DOHH2 (cell line): ENCODE data around the gene PDGFB.

Source experiments
- H3F3A ChIP-seq: fragments of 200-600 bp; sonication (generic), shearing (Covaris generic); 2 replicates; pipeline ENCODE4 v1.6.0; 2016; ENCODE audit warnings: antibody characterized with exemption, mild to moderate bottlenecking; ENCODE audit not compliant: control insufficient read depth, insufficient read depth
- H3K27ac ChIP-seq: fragments of 200-600 bp; sonication (generic); 2 replicates; pipeline ENCODE4 v1.5.1; 2014; ENCODE audit warnings: low read depth, mild to moderate bottlenecking, low read length, moderate library complexity
- H3K27me3 ChIP-seq: fragments of 200-600 bp; sonication (generic); 2 replicates; pipeline ENCODE4 v1.6.1; 2014; ENCODE audit warnings: mild to moderate bottlenecking, low read length, mixed read lengths; ENCODE audit not compliant: control insufficient read depth
- H3K36me3 ChIP-seq: fragments of 200-600 bp; sonication (generic); 2 replicates; pipeline ENCODE4 v1.6.1; 2014; ENCODE audit warnings: mild to moderate bottlenecking, low read length, moderate library complexity, mixed read lengths; ENCODE audit not compliant: control insufficient read depth
- H3K4me1 ChIP-seq: fragments of 200-600 bp; sonication (generic); 2 replicates; pipeline ENCODE4 v1.6.1; 2014; ENCODE audit warnings: mild to moderate bottlenecking, low read length, mixed read lengths; ENCODE audit not compliant: control insufficient read depth
- H3K4me2 ChIP-seq: fragments of 200-600 bp; sonication (generic); 2 replicates; pipeline ENCODE4 v1.6.0; 2014; ENCODE audit warnings: mild to moderate bottlenecking, low read length, moderate library complexity
- H3K4me3 ChIP-seq: fragments of 200-600 bp; sonication (generic); 2 replicates; pipeline ENCODE4 v1.5.1; 2014; ENCODE audit warnings: mild to moderate bottlenecking, low read length, mixed read lengths
- H3K79me2 ChIP-seq: fragments of 200-600 bp; sonication (generic); 2 replicates; pipeline ENCODE4 v1.6.1; 2014; ENCODE audit warnings: mild to moderate bottlenecking, low read length, mixed read lengths; ENCODE audit not compliant: control insufficient read depth
- H3K9me2 ChIP-seq: fragments of 200-600 bp; sonication (generic); replicated peaks from 2 replicates; pipeline ENCODE4 v1.6.1; 2014; ENCODE audit warnings: mild to moderate bottlenecking, low read length, mixed read lengths; ENCODE audit not compliant: control insufficient read depth
- H3K9me3 ChIP-seq: fragments of 200-600 bp; sonication (generic); 2 replicates; pipeline ENCODE4 v1.6.1; 2014; ENCODE audit warnings: antibody characterized with exemption, low read length, mixed read lengths; ENCODE audit not compliant: control insufficient read depth, insufficient read depth
- H4K20me1 ChIP-seq: fragments of 200-600 bp; sonication (generic); 2 replicates; pipeline ENCODE4 v1.6.0; 2014; ENCODE audit warnings: low read depth, mild to moderate bottlenecking, antibody characterized with exemption, low read length, moderate library complexity; ENCODE audit not compliant: control insufficient read depth, insufficient read depth
- CTCF ChIP-seq: fragments of 200-600 bp; sonication (generic); IDR thresholded peaks from one replicate; pipeline ENCODE4 v1.5.1; 2014; ENCODE audit warnings: antibody characterized with exemption, mild to moderate bottlenecking, low read depth, low read length; ENCODE audit not compliant: poor library complexity, severe bottlenecking
- EZH2phosphoT487 ChIP-seq: fragments of 200-600 bp; sonication (generic); IDR thresholded peaks from 2 replicates; pipeline ENCODE4 v1.6.1; 2017; ENCODE audit warnings: borderline replicate concordance, mild to moderate bottlenecking, antibody characterized with exemption, low read length, moderate library complexity, mixed read lengths

PDGFB gene

GRCh38 chr22:39248254-39248653 lies 3.5 kb upstream of the PDGFB start:
- no peaks in the 10 kb centered on the region for H3K79me2 ChIP-seq
- no peaks in the 10 kb centered on the region for H3K9me2 ChIP-seq
- H3K27ac ChIP-seq: no peak overlapping the region
- no peaks in the 10 kb centered on the region for H3K36me3 ChIP-seq
- H3K4me2 ChIP-seq: no peak overlapping the region
- H3K27me3 ChIP-seq: peaks cover 82% of the 10 kb centered on the region
- H3K4me3 ChIP-seq: no peak overlapping the region
- TF ChIP-seq EZH2phosphoT487: no peak
- TF ChIP-seq CTCF: no peak
- no peaks in the 10 kb centered on the region for H3F3A ChIP-seq
- H4K20me1 ChIP-seq: no peaks in the 10 kb centered on the region; the same call in 1 of the 2 replicates
- no peaks in the 10 kb centered on the region for H3K9me3 ChIP-seq
- peaks cover 8% of the 10 kb centered on the region for H3K4me1 ChIP-seq

GRCh38 chr22:39247361-39247760 lies 2.6 kb upstream of the PDGFB start:
- TF ChIP-seq EZH2phosphoT487: no peak
- no peak for TF ChIP-seq CTCF
- peaks cover 81% of the 10 kb centered on the region for H3K27me3 ChIP-seq

GRCh38 chr22:39246690-39247332 lies 2.0 kb upstream of the PDGFB start:
- Histone ChIP-seq H3K36me3 (no peaks in the 10 kb centered on the region), H3K4me1 (peaks cover 10% of the 10 kb centered on the region), H3K9me2 (no peaks in the 10 kb centered on the region), H3K27ac (no peak overlapping the region), H3K4me2 (no peak overlapping the region), H3K79me2 (no peaks in the 10 kb centered on the region), H3K9me3 (no peaks in the 10 kb centered on the region), H4K20me1 (no peaks in the 10 kb centered on the region; the same call in 1 of the 2 replicates), H3F3A (no peaks in the 10 kb centered on the region), H3K27me3 (peaks cover 79% of the 10 kb centered on the region), H3K4me3 (no peak overlapping the region)
- TF ChIP-seq EZH2phosphoT487 (no peak), CTCF (no peak)

More at GRCh38 chr22:39247361-39247760, 2.6 kb upstream of the PDGFB start:
- no peak overlapping the region for H3K27ac ChIP-seq
- no peaks in the 10 kb centered on the region for H3K79me2 ChIP-seq
- no peaks in the 10 kb centered on the region for H3K36me3 ChIP-seq
- peaks cover 9% of the 10 kb centered on the region for H3K4me1 ChIP-seq
- no peak overlapping the region for H3K4me3 ChIP-seq
- no peaks in the 10 kb centered on the region for H3K9me2 ChIP-seq
- H4K20me1 ChIP-seq: no peaks in the 10 kb centered on the region; the same call in 1 of the 2 replicates
- no peak overlapping the region for H3K4me2 ChIP-seq
- no peaks in the 10 kb centered on the region for H3K9me3 ChIP-seq
- no peaks in the 10 kb centered on the region for H3F3A ChIP-seq
